Parathyroid adenoma (tissue), 2 donors: Measurements from ENCODE around the gene HTRA1.

Source experiments
- H2AFZ ChIP-seq: fragments of 300-600 bp; sonication (generic); one replicate; pipeline ENCODE4 v1.7.0; 2017; ENCODE audit warnings: antibody characterized with exemption, mild to moderate bottlenecking
- H3K27ac ChIP-seq: fragments of 300-600 bp; sonication (generic); one replicate; pipeline ENCODE4 v1.7.0; 2017
- H3K27me3 ChIP-seq: fragments of 300-600 bp; sonication (generic); one replicate; pipeline ENCODE4 v1.7.0; 2017; ENCODE audit warnings: low read length; ENCODE audit not compliant: control insufficient read depth, insufficient read depth
- H3K36me3 ChIP-seq: fragments of 300-600 bp; sonication (generic); one replicate; pipeline ENCODE4 v1.7.0; 2017; ENCODE audit warnings: low read length; ENCODE audit not compliant: control insufficient read depth, insufficient read depth
- H3K4me1 ChIP-seq: fragments of 300-600 bp; sonication (generic); one replicate; pipeline ENCODE4 v1.7.0; 2017; ENCODE audit warnings: control low read depth
- H3K4me2 ChIP-seq: fragments of 300-600 bp; sonication (generic); one replicate; pipeline ENCODE4 v1.7.0; 2017; ENCODE audit warnings: low read length
- H3K4me3 ChIP-seq: fragments of 300-600 bp; sonication (generic); one replicate; pipeline ENCODE4 v1.7.0; 2017; ENCODE audit warnings: low read depth, low read length
- H3K79me2 ChIP-seq: fragments of 300-600 bp; sonication (generic); one replicate; pipeline ENCODE4 v1.7.0; 2017; ENCODE audit warnings: control low read depth
- H3K9ac ChIP-seq: fragments of 300-600 bp; sonication (generic); one replicate; pipeline ENCODE4 v1.7.0; 2017; ENCODE audit warnings: mild to moderate bottlenecking
- H3K9me3 ChIP-seq: fragments of 300-600 bp; sonication (generic); one replicate; pipeline ENCODE4 v1.7.0; 2017; ENCODE audit warnings: low read length; ENCODE audit not compliant: control insufficient read depth
- TF ChIP-seq, protein P1 (sequence below): fragments of 300-600 bp; sonication (generic); IDR thresholded peaks from one replicate; pipeline ENCODE4 v1.7.0; 2017; ENCODE audit warnings: antibody characterized with exemption, mild to moderate bottlenecking
- donor health status: primary hyperparathyroidism.

Gene HTRA1

DNA sequence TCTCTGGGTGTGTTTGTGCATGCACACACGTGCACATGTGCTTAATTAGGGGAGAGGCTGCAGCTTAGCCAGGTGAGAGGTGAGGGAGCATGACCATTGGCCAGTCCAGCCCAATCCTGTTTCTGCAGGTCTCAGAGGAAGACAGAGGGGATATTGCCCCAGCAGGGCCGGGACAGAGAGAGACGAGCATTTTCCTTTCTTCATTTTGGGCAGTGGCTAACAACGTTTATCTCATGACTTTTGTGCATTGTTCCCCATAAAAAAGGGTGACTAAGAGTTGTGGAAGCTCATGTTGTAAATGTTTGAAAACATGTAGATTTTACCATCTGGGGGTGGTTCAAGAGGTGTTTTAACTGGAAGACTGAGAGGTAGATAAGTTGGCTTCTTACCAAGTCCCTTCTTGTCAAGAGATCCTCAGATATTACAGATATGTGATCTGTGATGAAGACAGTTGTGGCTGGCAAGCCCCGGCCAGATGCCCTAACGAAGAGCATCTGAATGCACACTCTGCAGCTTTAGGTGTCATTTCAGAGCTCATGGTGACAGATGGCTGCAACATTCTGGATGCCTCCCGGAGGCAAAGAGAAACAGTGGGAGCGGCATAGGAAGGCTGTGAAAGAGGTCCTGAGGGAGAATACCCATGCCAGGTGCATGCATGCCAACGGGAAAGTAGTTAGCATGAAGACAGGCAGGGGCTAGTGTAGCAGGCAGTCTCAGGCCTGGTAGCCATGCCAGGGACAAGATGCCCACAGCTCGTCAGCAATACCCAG is 82.5 kb downstream of the HTRA1 start:
- Histone ChIP-seq H3K36me3 (no peaks in the 10 kb centered on the region), H3K27ac (no peak overlapping the region), H3K4me3 (no peak overlapping the region), H3K9ac (no peak overlapping the region), H3K4me2 (no peak overlapping the region), H2AFZ (no peak overlapping the region), H3K4me1 (no peaks in the 10 kb centered on the region), H3K27me3 (no peaks in the 10 kb centered on the region), H3K9me3 (no peaks in the 10 kb centered on the region), H3K79me2 (no peaks in the 10 kb centered on the region)
- TF ChIP-seq, protein P1, sequence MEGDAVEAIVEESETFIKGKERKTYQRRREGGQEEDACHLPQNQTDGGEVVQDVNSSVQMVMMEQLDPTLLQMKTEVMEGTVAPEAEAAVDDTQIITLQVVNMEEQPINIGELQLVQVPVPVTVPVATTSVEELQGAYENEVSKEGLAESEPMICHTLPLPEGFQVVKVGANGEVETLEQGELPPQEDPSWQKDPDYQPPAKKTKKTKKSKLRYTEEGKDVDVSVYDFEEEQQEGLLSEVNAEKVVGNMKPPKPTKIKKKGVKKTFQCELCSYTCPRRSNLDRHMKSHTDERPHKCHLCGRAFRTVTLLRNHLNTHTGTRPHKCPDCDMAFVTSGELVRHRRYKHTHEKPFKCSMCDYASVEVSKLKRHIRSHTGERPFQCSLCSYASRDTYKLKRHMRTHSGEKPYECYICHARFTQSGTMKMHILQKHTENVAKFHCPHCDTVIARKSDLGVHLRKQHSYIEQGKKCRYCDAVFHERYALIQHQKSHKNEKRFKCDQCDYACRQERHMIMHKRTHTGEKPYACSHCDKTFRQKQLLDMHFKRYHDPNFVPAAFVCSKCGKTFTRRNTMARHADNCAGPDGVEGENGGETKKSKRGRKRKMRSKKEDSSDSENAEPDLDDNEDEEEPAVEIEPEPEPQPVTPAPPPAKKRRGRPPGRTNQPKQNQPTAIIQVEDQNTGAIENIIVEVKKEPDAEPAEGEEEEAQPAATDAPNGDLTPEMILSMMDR, result no peak

DNA sequence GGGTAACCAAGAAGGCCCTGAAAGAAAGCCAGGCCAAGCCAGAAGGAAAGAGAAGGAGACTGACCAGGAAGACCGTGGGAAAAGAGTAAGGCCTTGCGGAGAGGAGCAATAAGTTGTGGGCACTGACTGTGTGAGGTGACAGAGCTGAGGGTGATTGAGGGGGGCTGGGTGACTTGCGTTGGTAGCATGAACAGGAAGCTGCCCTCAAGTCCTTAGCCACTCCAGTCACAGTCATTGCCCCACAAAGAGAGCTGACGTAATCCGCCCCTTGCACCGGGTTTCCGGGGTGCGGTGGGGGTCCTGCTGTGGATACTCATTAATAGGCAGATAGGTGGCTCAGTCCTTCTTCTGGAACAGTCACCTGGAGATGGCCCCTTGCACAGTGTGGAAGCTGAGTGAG is 83.1 kb downstream of the HTRA1 start:
- Histone ChIP-seq H3K4me3 (no peak overlapping the region), H3K9me3 (no peaks in the 10 kb centered on the region), H3K4me2 (no peak overlapping the region), H3K79me2 (no peaks in the 10 kb centered on the region), H2AFZ (no peak overlapping the region), H3K4me1 (no peaks in the 10 kb centered on the region), H3K36me3 (no peaks in the 10 kb centered on the region), H3K27ac (no peak overlapping the region), H3K9ac (no peak overlapping the region), H3K27me3 (no peaks in the 10 kb centered on the region)
- TF ChIP-seq, protein P1, result no peak

DNA sequence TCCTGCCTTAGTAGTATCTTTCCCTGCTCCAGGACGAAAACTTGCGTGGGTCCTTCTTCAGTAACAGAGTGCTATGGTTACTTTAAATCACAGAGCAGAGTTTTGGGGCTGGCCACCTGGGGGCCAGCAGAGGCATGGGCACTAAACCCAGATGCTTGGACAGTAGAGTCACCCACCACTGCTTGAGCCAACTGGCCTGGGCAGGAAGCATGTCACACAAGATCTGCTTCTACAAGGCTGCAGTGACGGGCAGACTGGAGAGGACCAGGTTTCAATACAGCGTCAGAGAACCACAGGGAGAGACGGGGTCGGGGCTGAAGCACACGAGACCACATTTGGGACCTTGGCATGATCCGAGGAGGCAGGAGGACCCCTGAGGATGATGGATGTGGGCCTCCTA is 84.9 kb downstream of the HTRA1 start:
- H3K4me1 ChIP-seq, result no peaks in the 10 kb centered on the region

DNA sequence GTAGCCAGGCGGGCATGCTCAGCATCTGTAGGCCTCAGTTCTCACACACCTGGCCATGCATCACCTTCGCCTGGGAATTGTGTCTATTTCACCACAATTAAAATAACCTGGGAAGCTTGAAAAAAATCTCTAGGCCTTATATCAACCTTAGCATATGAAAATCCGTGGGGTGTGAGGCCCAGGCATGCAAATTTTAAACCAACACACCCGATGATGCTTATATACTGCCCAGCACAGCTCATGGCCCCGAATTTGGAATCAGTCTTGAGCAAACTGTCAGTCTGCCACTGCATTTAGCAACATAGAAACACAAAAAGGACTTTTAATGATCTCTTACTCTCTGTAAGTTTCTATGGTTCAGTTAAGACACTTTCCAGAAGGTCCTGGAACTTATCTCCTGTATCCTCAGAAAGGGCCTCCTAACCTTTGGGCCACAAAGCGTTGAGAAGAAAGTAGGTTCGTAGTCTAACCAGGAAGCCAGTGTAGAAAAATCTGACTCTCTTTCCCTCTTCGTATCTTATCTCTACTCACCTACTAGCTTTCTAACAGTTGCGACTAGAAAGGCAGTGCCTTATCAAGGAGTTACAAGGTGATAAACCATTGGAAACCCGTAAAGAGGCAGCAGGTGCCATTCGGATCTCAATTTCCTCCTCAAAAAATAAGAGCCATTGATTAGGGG is 87.2 kb downstream of the HTRA1 start:
- H3K4me1 ChIP-seq, result no peaks in the 10 kb centered on the region
- H3K27ac ChIP-seq, result no peak overlapping the region
- no peak overlapping the region for H3K4me3 ChIP-seq
- H2AFZ ChIP-seq, result no peak overlapping the region
- H3K9me3 ChIP-seq, result no peaks in the 10 kb centered on the region
- H3K79me2 ChIP-seq, result no peaks in the 10 kb centered on the region
- TF ChIP-seq, protein P1, result no peak
- no peaks in the 10 kb centered on the region for H3K36me3 ChIP-seq
- H3K9ac ChIP-seq, result no peak overlapping the region
- no peak overlapping the region for H3K4me2 ChIP-seq
- H3K27me3 ChIP-seq, result no peaks in the 10 kb centered on the region

More for the DNA sequence above, 84.9 kb downstream of the HTRA1 start:
- Histone ChIP-seq H3K9me3 (no peaks in the 10 kb centered on the region), H2AFZ (no peak overlapping the region), H3K4me3 (no peak overlapping the region), H3K9ac (no peak overlapping the region), H3K27me3 (no peaks in the 10 kb centered on the region), H3K27ac (no peak overlapping the region), H3K36me3 (no peaks in the 10 kb centered on the region), H3K4me2 (no peak overlapping the region), H3K79me2 (no peaks in the 10 kb centered on the region)
- TF ChIP-seq, protein P1, result no peak
